K562 (cell line): ENCODE measurements around the gene MPZL1. TPM values are rescaled to one million over a fixed set of nuclear protein-coding genes. Genes with fewer than 3 reads are reported as not detected.

Source experiments
- CAMTA2 ChIP-seq: fragments of 250-450 bp; sonication (Bioruptor Pico); conservative IDR thresholded peaks from 2 replicates; pipeline ENCODE4 v1.5.1; 2022
- CREBBP ChIP-seq: IDR thresholded peaks from one replicate; pipeline ENCODE4 v1.6.1; 2012; ENCODE audit warnings: low read depth, mild to moderate bottlenecking, control low read depth, inconsistent platforms, low read length
- JUND ChIP-seq, 2 experiments: IDR thresholded peaks; 2 replicates in 1 of 2; 3 replicates in 1 of 2; pipeline ENCODE4 v1.6.1; 2011; ENCODE audit warnings: borderline replicate concordance in 2 of 2, low read depth in 2 of 2, low read length in 2 of 2, improper control_type of control experiment in 1 of 2, missing biosample characterization in 1 of 2, missing genetic modification characterization in 1 of 2, missing genetic modification reagents in 1 of 2
- PHB2 ChIP-seq: fragments of 450-650 bp; IDR thresholded peaks from 2 replicates; pipeline ENCODE4 v1.6.1; 2017; ENCODE audit warnings: low read depth
- SMARCE1 ChIP-seq: fragments of 450-650 bp; IDR thresholded peaks from 2 replicates; pipeline ENCODE4 v1.7.1; 2016; ENCODE audit warnings: mild to moderate bottlenecking
- ZNF175 ChIP-seq: fragments of 200-800 bp; sonication (Bioruptor generic); IDR thresholded peaks from 2 replicates; pipeline ENCODE4 v1.6.1; 2016; ENCODE audit warnings: low read depth, mild to moderate bottlenecking, missing genetic modification characterization, missing compliant biosample characterization
- ZNF717 ChIP-seq: fragments of 250-450 bp; sonication (Bioruptor Pico); IDR thresholded peaks from 2 replicates; pipeline ENCODE4 v1.5.0; 2021
- polyA plus RNA-seq, 8 experiments: library from polyadenylated mRNA; depleted of rRNA in 4 of 8; stranded (reverse) in 5 of 8; unstranded in 3 of 8; fragments of >200 nt; fragmentation: Nextera tagmentation in 2 of 8; fragmentation: Illumina TruSeq in 1 of 8; extraction: Ambion mirVana in 2 of 8; extraction: Trizol in 1 of 8; gene quantifications; 2 replicates each; pipeline versions ENCODE4 v1.2.1 to v1.2.3, GENCODE V29; 2011 to 2014; ENCODE audit warnings: inconsistent platforms in 1 of 8, missing spikeins in 1 of 8
- total RNA-seq, 7 experiments: library from RNA; depleted of rRNA in 6 of 7; stranded (reverse); fragments of >200 nt in 6 of 7; fragmentation: Illumina TruSeq in 2 of 7; extraction: Trizol in 2 of 7; gene quantifications; 2 replicates each; pipeline versions ENCODE4 v1.2.1 to v1.2.3, GENCODE V29; 2011 to 2021; ENCODE audit warnings: low replicate concordance in 1 of 7
- TF ChIP-seq, protein P1 (sequence below), 2 experiments: fragments of 200-800 bp in 1 of 2; sonication (Bioruptor generic) in 1 of 2; sonication (generic) in 1 of 2; formaldehyde crosslinking in 1 of 2; IDR thresholded peaks in 1 of 2; conservative IDR thresholded peaks in 1 of 2; 2 replicates each; pipeline versions ENCODE4 v1.5.0 to v1.6.1; 2016 to 2020; ENCODE audit warnings: missing compliant biosample characterization in 1 of 2, missing genetic modification characterization in 1 of 2, missing genetic modification reagents in 1 of 2

MPZL1 gene
- total and polyA plus RNA-seq, 9 of the 15 experiments (the other 6 are each of a cell fraction or from before 2014, with no cell fraction given), result 14.5 to 153 (median 66.5) TPM

DNA sequence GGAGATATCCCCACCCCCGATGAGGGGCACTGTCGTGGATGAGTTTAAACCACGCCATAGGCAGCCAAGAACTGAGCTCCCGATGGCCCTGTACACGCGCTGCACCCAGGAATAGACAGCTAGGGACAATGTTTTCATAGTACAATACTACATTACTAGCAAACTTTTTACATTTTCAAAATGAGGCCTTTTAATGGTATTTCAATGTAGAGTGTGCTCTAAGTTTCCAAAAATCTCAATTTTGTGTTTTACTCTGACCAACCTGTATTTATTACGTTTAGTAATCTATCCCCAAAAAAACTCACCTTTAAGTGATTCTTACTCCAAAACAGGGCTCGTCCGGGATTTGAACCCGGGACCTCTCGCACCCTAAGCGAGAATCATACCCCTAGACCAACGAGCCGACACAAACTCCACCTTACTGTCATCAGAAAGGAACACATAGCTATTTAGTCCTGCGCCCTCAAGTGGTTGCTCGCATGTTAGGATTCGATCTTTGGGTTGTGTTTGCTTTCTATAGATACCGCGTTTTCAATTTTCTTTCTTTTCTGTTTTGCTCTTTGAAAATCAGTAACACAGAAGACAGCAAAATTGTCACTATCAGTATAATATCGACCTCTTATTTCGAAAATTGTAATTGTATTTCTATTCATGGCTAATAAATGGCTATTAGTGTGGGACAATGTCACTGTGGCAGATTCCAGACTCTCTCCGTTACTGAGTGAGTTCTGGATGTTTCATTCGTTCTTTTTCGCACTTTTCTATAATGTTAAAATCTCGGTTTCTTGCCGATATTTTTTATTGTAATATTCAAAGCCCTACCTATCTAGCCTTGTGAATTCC, 6.4 kb upstream of the MPZL1 start (continued):
- TF ChIP-seq ZNF175 (CRISPR knock-in tag) (no peak), CREBBP (no peak), JUND (IDR thresholded peaks at IDR 0.05; ENCODE audit: borderline replicate concordance, low read depth, low read length) (peak; percentile 83), JUND (tag; IDR thresholded peaks at IDR 0.05; ENCODE audit: borderline replicate concordance, low read depth, low read length) (no peak; the same call in 2 of the 3 replicates), CAMTA2 (no peak), PHB2 (no peak; the same call in 1 of the 2 replicates), SMARCE1 (0 out of 2 replicates have a peak, but pooled peaks have one; percentile 7), ZNF717 (CRISPR knock-in tag) (no peak)
- TF ChIP-seq, protein P1, sequence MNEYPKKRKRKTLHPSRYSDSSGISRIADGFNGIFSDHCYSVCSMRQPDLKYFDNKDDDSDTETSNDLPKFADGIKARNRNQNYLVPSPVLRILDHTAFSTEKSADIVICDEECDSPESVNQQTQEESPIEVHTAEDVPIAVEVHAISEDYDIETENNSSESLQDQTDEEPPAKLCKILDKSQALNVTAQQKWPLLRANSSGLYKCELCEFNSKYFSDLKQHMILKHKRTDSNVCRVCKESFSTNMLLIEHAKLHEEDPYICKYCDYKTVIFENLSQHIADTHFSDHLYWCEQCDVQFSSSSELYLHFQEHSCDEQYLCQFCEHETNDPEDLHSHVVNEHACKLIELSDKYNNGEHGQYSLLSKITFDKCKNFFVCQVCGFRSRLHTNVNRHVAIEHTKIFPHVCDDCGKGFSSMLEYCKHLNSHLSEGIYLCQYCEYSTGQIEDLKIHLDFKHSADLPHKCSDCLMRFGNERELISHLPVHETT (CRISPR knock-in tag; conservative IDR thresholded peaks at IDR 0.05 in 1 of 2, IDR thresholded peaks at IDR 0.05 in 1 of 2), result no peak; a peak in 1 of 4 replicates
